ENCODE measurements around the gene SHROOM2.

GRCh38 chrX:9880870-9881269, 94.6 kb downstream of the SHROOM2 start:
- TF ChIP-seq CTCF (IDR thresholded peaks at IDR 0.05 in 2 of 3, conservative IDR thresholded peaks at IDR 0.05 in 1 of 3; ENCODE audit: borderline replicate concordance in 1 of 3, insufficient read depth in 1 of 3, low read depth in 2 of 3, low read length in 2 of 3): no peak
- no peak for TF ChIP-seq RAD21 (IDR thresholded peaks at IDR 0.05; ENCODE audit: low read depth)
- TF ChIP-seq EZH2 (IDR thresholded peaks at IDR 0.05): no peak
- no peak for TF ChIP-seq REST (IDR thresholded peaks at IDR 0.05; ENCODE audit: low read depth)
- TF ChIP-seq JUND (IDR thresholded peaks at IDR 0.05): no peak
- TF ChIP-seq MAX (IDR thresholded peaks at IDR 0.05): no peak
- TF ChIP-seq EZH2phosphoT487 (IDR thresholded peaks at IDR 0.05; ENCODE audit: borderline replicate concordance): no peak
- no peak for TF ChIP-seq POLR2AphosphoS5 (IDR thresholded peaks at IDR 0.05; ENCODE audit: low read depth, low read length)
- TF ChIP-seq ZBTB33 (IDR thresholded peaks at IDR 0.05; ENCODE audit: extremely low read depth, insufficient replicate concordance, low read length): no peak
- TF ChIP-seq EGR1 (IDR thresholded peaks at IDR 0.05; ENCODE audit: low read depth): no peak
- no peak for TF ChIP-seq SIN3A (IDR thresholded peaks at IDR 0.05; ENCODE audit: low read depth)

Measured in HCT116 (cell line).